Mesenchymal stem cell (in vitro differentiated cells and primary cell): ENCODE data around the gene KREMEN1.

Source experiments
- DNase-seq: peaks from one replicate; pipeline ENCODE4 v3.0.0-alpha.2; 2013
- H2AFZ ChIP-seq: one replicate; pipeline ENCODE4 v1.6.1; 2013; ENCODE audit warnings: low read depth, mild to moderate bottlenecking, control low read depth, inconsistent platforms, low read length, moderate library complexity
- H2AK5ac ChIP-seq: 2 replicates; pipeline ENCODE4 v1.6.1; 2013; ENCODE audit warnings: low read length, moderate library complexity, mild to moderate bottlenecking, inconsistent platforms; ENCODE audit not compliant: severe bottlenecking
- H2BK120ac ChIP-seq: one replicate; pipeline ENCODE4 v1.6.1; 2013; ENCODE audit warnings: low read depth, mild to moderate bottlenecking, inconsistent platforms, low read length, moderate library complexity
- H2BK12ac ChIP-seq, 2 experiments: one replicate each; pipeline ENCODE4 v1.6.1; 2013; ENCODE audit warnings: inconsistent platforms in 2 of 2, low read length in 2 of 2, mild to moderate bottlenecking in 2 of 2, moderate library complexity in 2 of 2, control low read depth in 1 of 2
- H2BK15ac ChIP-seq: one replicate; pipeline ENCODE4 v1.6.1; 2013; ENCODE audit warnings: mild to moderate bottlenecking, low read depth, inconsistent platforms; ENCODE audit not compliant: poor library complexity, severe bottlenecking
- H2BK5ac ChIP-seq: 2 replicates; pipeline ENCODE4 v1.6.1; 2013; ENCODE audit warnings: low read depth, mild to moderate bottlenecking, low read length, control low read depth, inconsistent platforms; ENCODE audit not compliant: poor library complexity, severe bottlenecking
- H3K14ac ChIP-seq, 2 experiments: one replicate each; pipeline ENCODE4 v1.6.1; 2013; ENCODE audit warnings: inconsistent platforms in 2 of 2, low read length in 2 of 2, control low read depth in 1 of 2, mild to moderate bottlenecking in 1 of 2, moderate library complexity in 1 of 2
- H3K18ac ChIP-seq, 2 experiments: one replicate each; pipeline ENCODE4 v1.6.1; 2013; ENCODE audit warnings: inconsistent platforms in 2 of 2, low read length in 2 of 2, control low read depth in 1 of 2, low read depth in 1 of 2, mild to moderate bottlenecking in 1 of 2
- H3K23ac ChIP-seq, 2 experiments: one replicate each; pipeline ENCODE4 v1.6.1; 2013; ENCODE audit warnings: inconsistent platforms in 2 of 2, low read length in 2 of 2, mild to moderate bottlenecking in 2 of 2, moderate library complexity in 2 of 2, control low read depth in 1 of 2
- H3K27ac ChIP-seq: 2 replicates; pipeline ENCODE4 v1.5.1; 2013; ENCODE audit warnings: mild to moderate bottlenecking, moderate library complexity, low read length, control low read depth, inconsistent platforms; ENCODE audit not compliant: poor library complexity, severe bottlenecking
- H3K27me3 ChIP-seq, 2 experiments: 2 replicates each; pipeline versions ENCODE4 v1.6.1 to v1.7.0; 2013; ENCODE audit warnings: low read length in 2 of 2, mild to moderate bottlenecking in 2 of 2, moderate library complexity in 2 of 2, control low read depth in 1 of 2, inconsistent platforms in 1 of 2; ENCODE audit not compliant: control insufficient read depth in 1 of 2, insufficient read depth in 1 of 2
- H3K36me3 ChIP-seq, 2 experiments: 2 replicates each; pipeline versions ENCODE4 v1.6.1 to v1.7.0; 2013; ENCODE audit warnings: low read length in 2 of 2, control low read depth in 1 of 2, inconsistent platforms in 1 of 2, low read depth in 1 of 2, mild to moderate bottlenecking in 1 of 2; ENCODE audit not compliant: insufficient read depth in 2 of 2, control insufficient read depth in 1 of 2
- H3K4ac ChIP-seq, 2 experiments: one replicate each; pipeline ENCODE4 v1.6.1; 2013; ENCODE audit warnings: inconsistent platforms in 2 of 2, low read length in 2 of 2, mild to moderate bottlenecking in 2 of 2, moderate library complexity in 2 of 2, control low read depth in 1 of 2, low read depth in 1 of 2
- H3K4me1 ChIP-seq: 2 replicates; pipeline ENCODE4 v1.6.1; 2013; ENCODE audit warnings: low read depth, low read length, control low read depth; ENCODE audit not compliant: control insufficient read depth, insufficient read depth
- H3K4me2 ChIP-seq: 2 replicates; pipeline ENCODE4 v1.6.1; 2013; ENCODE audit warnings: low read length, mild to moderate bottlenecking, inconsistent platforms; ENCODE audit not compliant: poor library complexity, severe bottlenecking
- H3K4me3 ChIP-seq, 2 experiments: 2 replicates each; pipeline versions ENCODE4 v1.5.1 to v1.7.0; 2013; ENCODE audit warnings: low read length in 2 of 2, mild to moderate bottlenecking in 2 of 2, control low read depth in 1 of 2, low read depth in 1 of 2; ENCODE audit not compliant: insufficient read depth in 1 of 2
- H3K79me1 ChIP-seq: replicated peaks from 2 replicates; pipeline ENCODE4 v1.6.1; 2013; ENCODE audit warnings: mild to moderate bottlenecking, control low read depth, low read length, inconsistent platforms; ENCODE audit not compliant: poor library complexity, severe bottlenecking
- H3K9ac ChIP-seq: 2 replicates; pipeline ENCODE4 v1.7.0; 2013; ENCODE audit warnings: mild to moderate bottlenecking, low read length, moderate library complexity
- H3K9me3 ChIP-seq: 2 replicates; pipeline ENCODE4 v1.7.0; 2013; ENCODE audit warnings: mild to moderate bottlenecking, low read length; ENCODE audit not compliant: control insufficient read depth
- H4K8ac ChIP-seq: one replicate; pipeline ENCODE4 v1.6.1; 2013; ENCODE audit warnings: inconsistent platforms, mild to moderate bottlenecking, low read length, moderate library complexity
- H4K91ac ChIP-seq: one replicate; pipeline ENCODE4 v1.6.1; 2013; ENCODE audit warnings: mild to moderate bottlenecking, low read length, inconsistent platforms
- WGBS: methylation state at CpG from one replicate; pipeline ENCODE4 v1.1.7; 2013; ENCODE audit warnings: mixed read lengths; 5-methylcytosine and 5-hydroxymethylcytosine counted together

The KREMEN1 gene

DNA sequence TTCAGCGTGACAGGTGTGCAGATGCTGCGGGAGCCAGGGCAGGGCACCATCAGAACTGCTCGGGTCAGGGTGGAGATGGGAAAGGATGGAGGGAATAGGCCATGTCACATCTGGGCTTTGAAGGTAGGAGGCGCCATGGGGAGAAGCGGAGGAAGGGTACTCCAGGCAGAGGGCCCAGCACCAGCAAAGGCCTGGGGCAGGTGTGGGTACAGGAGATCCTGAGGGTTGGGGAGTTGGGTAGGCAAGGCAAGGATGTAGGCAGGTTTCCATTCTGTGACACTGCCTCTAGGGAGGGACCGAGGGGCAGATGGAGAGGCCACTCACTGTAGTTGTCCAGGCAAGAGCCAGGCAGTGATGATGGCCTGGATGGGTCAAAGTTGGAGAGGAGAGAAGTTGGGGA lies 141.4 kb downstream of the KREMEN1 start:
- Histone ChIP-seq H2BK120ac (no peak overlapping the region), H2BK15ac (no peak overlapping the region), H3K27ac (no peak overlapping the region), H2BK5ac (no peak overlapping the region), H3K23ac (no peak overlapping the region), H3K4me2 (no peak overlapping the region), H3K4ac (no peak overlapping the region), H3K27me3 (peaks cover 47 to 49% of the 10 kb centered on the region in 2 experiments), H3K4me1 (peaks cover 1% of the 10 kb centered on the region), H4K91ac (no peak overlapping the region), H3K14ac (no peak overlapping the region), H3K9ac (no peak overlapping the region), H2AK5ac (no peak overlapping the region), H3K36me3 (no peaks in the 10 kb centered on the region), H2AFZ (no peak overlapping the region), H3K79me1 (no peaks in the 10 kb centered on the region), H3K4me3 (no peak overlapping the region), H4K8ac (no peak overlapping the region), H2BK12ac (no peak overlapping the region), H3K9me3 (no peaks in the 10 kb centered on the region), H3K18ac (no peak overlapping the region)
- no peak for DNase-seq
- WGBS = 96% methylated on average over 6 of the region's 6 CpGs

DNA sequence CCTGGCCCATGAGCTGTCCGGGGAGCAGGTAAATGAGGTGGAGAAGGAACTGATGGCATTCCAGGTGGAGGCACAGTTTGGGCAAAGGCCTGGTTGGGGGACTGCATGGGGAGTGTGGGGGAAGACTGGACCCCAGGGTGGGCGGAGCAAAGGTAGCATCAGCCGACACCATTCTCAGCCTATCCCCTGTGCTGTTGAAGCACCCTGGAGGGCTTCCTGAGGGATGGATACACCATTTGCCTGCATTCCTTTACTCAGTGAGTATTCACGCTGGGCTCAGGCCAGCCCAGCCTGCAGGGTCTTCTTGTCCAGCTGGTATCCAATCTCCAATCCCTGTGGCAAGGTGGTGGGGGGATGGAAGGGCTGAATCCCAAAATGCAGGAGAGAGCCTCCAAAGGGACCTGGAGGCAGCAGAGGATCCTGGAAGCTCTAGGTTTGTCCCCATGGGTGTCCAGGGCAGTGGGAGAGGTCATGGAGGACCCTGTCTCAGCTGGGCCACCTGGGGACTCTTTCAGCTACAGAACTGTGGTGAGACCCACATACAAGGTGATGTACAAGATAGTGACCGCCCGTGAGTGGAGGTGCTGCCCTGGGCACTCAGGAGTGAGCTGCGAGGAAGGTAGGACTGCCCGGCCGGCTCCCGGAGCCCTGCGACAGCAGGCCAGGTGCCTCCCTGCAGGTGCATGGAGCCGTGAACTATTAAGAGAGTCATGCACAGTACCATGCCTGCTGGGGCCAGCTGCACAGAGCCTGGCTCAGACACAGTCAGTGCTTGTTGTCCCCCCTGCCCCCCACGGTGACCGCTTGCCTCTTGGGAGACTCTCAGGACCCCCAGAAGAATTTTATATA lies 142.4 kb downstream of the KREMEN1 start:
- 86% methylated on average over 13 of the region's 14 CpGs for WGBS
- Histone ChIP-seq H3K36me3 (no peaks in the 10 kb centered on the region), H3K4ac (no peak overlapping the region), H3K79me1 (no peaks in the 10 kb centered on the region), H2BK15ac (no peak overlapping the region), H3K4me3 (no peak overlapping the region), H3K18ac (no peak overlapping the region), H2AFZ (no peak overlapping the region), H3K14ac (no peak overlapping the region), H2AK5ac (no peak overlapping the region), H3K27ac (no peak overlapping the region), H3K9me3 (no peaks in the 10 kb centered on the region), H3K4me2 (no peak overlapping the region), H3K27me3 (peaks cover 45 to 50% of the 10 kb centered on the region in 2 experiments), H4K8ac (no peak overlapping the region), H3K9ac (no peak overlapping the region), H3K23ac (no peak overlapping the region), H2BK5ac (no peak overlapping the region), H4K91ac (no peak overlapping the region), H2BK12ac (no peak overlapping the region), H3K4me1 (peaks cover 1% of the 10 kb centered on the region), H2BK120ac (no peak overlapping the region)
- DNase-seq = no peak

GRCh38 chr22:29216011-29216872 lies 143.4 kb downstream of the KREMEN1 start:
- Histone ChIP-seq H3K4me2 (no peak overlapping the region), H3K9me3 (no peaks in the 10 kb centered on the region), H3K4me1 (peaks cover 1% of the 10 kb centered on the region), H3K23ac (no peak overlapping the region), H3K79me1 (no peaks in the 10 kb centered on the region), H3K9ac (no peak overlapping the region), H3K4ac (no peak overlapping the region), H3K14ac (no peak overlapping the region), H2AFZ (no peak overlapping the region), H3K4me3 (no peak overlapping the region), H2AK5ac (no peak overlapping the region), H2BK12ac (no peak overlapping the region), H2BK120ac (no peak overlapping the region), H3K36me3 (no peaks in the 10 kb centered on the region), H4K8ac (no peak overlapping the region), H4K91ac (no peak overlapping the region), H2BK15ac (no peak overlapping the region), H2BK5ac (no peak overlapping the region), H3K27ac (no peak overlapping the region), H3K27me3 (peaks cover 44 to 49% of the 10 kb centered on the region in 2 experiments), H3K18ac (no peak overlapping the region)
- no peak for DNase-seq
- 83% methylated on average over 14 of the region's 14 CpGs for WGBS
